Calu3 (cell line): ENCODE data around the gene TJAP1. TPM values are rescaled to one million over a fixed set of nuclear protein-coding genes. Genes with fewer than 3 reads are reported as not detected.
A peak's percentile ranks its signal among the peaks of the same experiment; 100 is the strongest.

Experiments
- BruUV-seq: library from RNA; stranded (reverse); fragments of 400-500 nt; replicated peaks from 2 replicates; lab custom pipeline; 2021; lab: Mats Ljungman, UMichigan
- CTCF ChIA-PET: fragments of 300-600 bp; sonication (Branson Sonifier 250); formaldehyde crosslinking; loops from one replicate; lab custom pipeline; 2022; ENCODE audit warnings: antibody characterized with exemption; lab: Charles Lee
- DNase-seq: peaks from one replicate; pipeline ENCODE4 v3.0.0; 2022
- H3K27ac Mint-ChIP-seq: one replicate; pipeline ENCODE4 v1.8.0; 2022; ENCODE audit warnings: mixed read lengths; ENCODE audit not compliant: unreplicated experiment
- H3K27me3 Mint-ChIP-seq: one replicate; pipeline ENCODE4 v1.8.0; 2022; ENCODE audit warnings: mixed read lengths; ENCODE audit not compliant: unreplicated experiment
- H3K36me3 Mint-ChIP-seq: one replicate; pipeline ENCODE4 v1.8.0; 2022; ENCODE audit warnings: mild to moderate bottlenecking, moderate library complexity, mixed read lengths; ENCODE audit not compliant: insufficient read depth, unreplicated experiment
- H3K4me1 Mint-ChIP-seq: one replicate; pipeline ENCODE4 v1.8.0; 2022; ENCODE audit warnings: mild to moderate bottlenecking, low read depth, mixed read lengths; ENCODE audit not compliant: unreplicated experiment
- H3K4me3 Mint-ChIP-seq: one replicate; pipeline ENCODE4 v1.8.0; 2022; ENCODE audit warnings: mild to moderate bottlenecking, low read depth, moderate library complexity, mixed read lengths; ENCODE audit not compliant: unreplicated experiment
- H3K9me3 Mint-ChIP-seq: one replicate; pipeline ENCODE4 v1.8.0; 2022; ENCODE audit warnings: low read depth, mixed read lengths; ENCODE audit not compliant: unreplicated experiment
- CTCF ChIP-seq: fragments of 200-600 bp; IDR thresholded peaks from one replicate; pipeline ENCODE4 v1.8.0; 2022; ENCODE audit warnings: antibody characterized with exemption; ENCODE audit not compliant: unreplicated experiment
- intact Hi-C: fragments of 100-400 bp; cut with micrococcal nuclease; formaldehyde crosslinking; loops from one replicate; pipeline ENCODE4 v1.10.0; 2022; ENCODE audit not compliant: unreplicated experiment
- total RNA-seq: library from RNA; stranded (reverse); gene quantifications from 2 replicates; pipeline ENCODE4 v1.2.3, GENCODE V29; 2022

TJAP1 gene
- total RNA-seq, 1 experiment from 2014 or later: 72.3 TPM

DNA sequence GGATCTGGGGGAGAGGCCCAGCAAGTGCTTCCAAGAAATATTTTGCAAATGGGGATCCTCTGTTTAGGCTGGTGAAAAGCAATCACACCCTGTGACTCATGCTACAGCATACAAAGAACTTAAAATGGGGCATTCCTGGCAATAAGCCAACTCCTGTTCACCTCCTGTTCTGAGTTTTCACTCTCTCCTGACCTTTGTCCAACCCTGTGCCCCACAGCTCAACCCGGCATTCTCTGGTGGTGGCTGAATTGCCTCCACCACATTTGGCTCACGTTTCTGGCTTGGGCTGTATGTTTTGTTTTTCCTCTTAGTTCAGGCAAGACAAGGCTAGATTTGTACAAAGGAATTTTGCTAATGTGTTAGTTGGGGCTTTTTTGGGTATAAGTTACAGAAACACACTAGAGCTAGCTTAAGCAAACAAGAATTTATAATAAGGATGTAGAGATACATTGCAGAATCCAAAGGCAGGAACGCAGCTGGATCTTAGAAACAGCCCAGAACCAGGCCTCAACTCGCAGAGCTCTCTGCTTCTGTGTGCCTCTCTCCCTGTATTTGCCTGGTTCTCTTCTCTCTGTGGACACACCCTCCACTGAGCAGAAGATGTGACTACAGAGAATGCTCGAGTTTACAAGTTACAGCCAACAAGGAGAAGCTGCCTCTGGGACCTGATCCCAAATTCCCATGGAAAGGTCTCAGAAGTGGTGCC, 40.6 kb upstream of the TJAP1 start:
- Mint-ChIP-seq H3K27ac (peak overlapping the region; percentile 81), H3K27me3 (no peaks in the 10 kb centered on the region), H3K36me3 (peaks cover 50% of the 10 kb centered on the region), H3K4me3 (peak overlapping the region; percentile 25), H3K9me3 (no peaks in the 10 kb centered on the region), H3K4me1 (peaks cover 34% of the 10 kb centered on the region)
- BruUV-seq: no TSS peak
- TF ChIP-seq CTCF: no peak
- DNase-seq: peak; percentile 89
- CTCF ChIA-PET: interaction anchor here (0.6 to 1.4 kb wide), 3 partner anchors 20 to 50 kb away, joined by 3 to 7 read pairs (median 3); no protein-coding TSS in a partner anchor
- intact Hi-C loops: loop anchor here (2.0 kb wide), 1 partner anchor 60 kb away; no protein-coding TSS in a partner anchor

DNA sequence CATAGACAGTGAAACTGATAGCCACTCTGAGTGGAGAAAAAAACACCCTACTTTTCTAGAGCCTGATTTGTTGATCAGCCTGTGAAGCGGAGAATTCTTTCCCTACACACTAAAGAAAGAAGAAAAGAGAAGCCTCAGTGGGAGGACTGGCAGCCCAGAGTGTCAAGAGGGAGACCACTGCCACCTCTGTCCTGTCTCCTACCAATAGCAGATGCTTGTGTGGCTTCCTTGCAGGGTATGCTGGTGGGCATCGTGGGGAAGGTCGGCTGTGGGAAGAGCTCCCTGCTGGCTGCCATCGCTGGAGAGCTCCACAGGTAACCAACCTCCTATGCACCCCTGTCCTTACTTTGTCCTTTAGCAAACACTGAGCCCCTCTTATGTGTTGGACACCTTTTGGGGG, 39.7 kb upstream of the TJAP1 start:
- no peaks in the 10 kb centered on the region for H3K9me3 Mint-ChIP-seq
- no TSS peak for BruUV-seq
- CTCF ChIA-PET: interaction anchor here (0.6 to 1.4 kb wide), 3 partner anchors 11 to 51 kb away, joined by 3 to 7 read pairs (median 4); no protein-coding TSS in a partner anchor
- intact Hi-C loops: loop anchor here (2.0 kb wide), 1 partner anchor 59 kb away; no protein-coding TSS in a partner anchor
- peaks cover 34% of the 10 kb centered on the region for H3K4me1 Mint-ChIP-seq
- no peak overlapping the region for H3K27ac Mint-ChIP-seq
- H3K27me3 Mint-ChIP-seq: no peaks in the 10 kb centered on the region
- no peak for TF ChIP-seq CTCF
- no peak overlapping the region for H3K4me3 Mint-ChIP-seq
- peaks cover 45% of the 10 kb centered on the region for H3K36me3 Mint-ChIP-seq
- DNase-seq: no peak

GRCh38 chr6:43442935-43443334, 34.4 kb upstream of the TJAP1 start:
- no peak overlapping the region for H3K4me3 Mint-ChIP-seq

GRCh38 chr6:43444036-43444435, 33.3 kb upstream of the TJAP1 start:
- no peak for TF ChIP-seq CTCF
- CTCF ChIA-PET: interaction anchor here (0.6 to 1.1 kb wide), 2 partner anchors 27 to 166 kb away, joined by 3 read pairs; no protein-coding TSS in a partner anchor
- no peaks in the 10 kb centered on the region for H3K9me3 Mint-ChIP-seq
- no peak overlapping the region for H3K4me3 Mint-ChIP-seq
- H3K27ac Mint-ChIP-seq: no peak overlapping the region
- H3K4me1 Mint-ChIP-seq: no peaks in the 10 kb centered on the region
- BruUV-seq: no TSS peak
- intact Hi-C loops: no loop called here
- H3K36me3 Mint-ChIP-seq: peaks cover 42% of the 10 kb centered on the region
- no peak for DNase-seq
- no peaks in the 10 kb centered on the region for H3K27me3 Mint-ChIP-seq

More at GRCh38 chr6:43442935-43443334, 34.4 kb upstream of the TJAP1 start:
- no peaks in the 10 kb centered on the region for H3K9me3 Mint-ChIP-seq
- BruUV-seq: no TSS peak
- no peaks in the 10 kb centered on the region for H3K27me3 Mint-ChIP-seq
- TF ChIP-seq CTCF: no peak
- no peaks in the 10 kb centered on the region for H3K4me1 Mint-ChIP-seq
- no peak overlapping the region for H3K27ac Mint-ChIP-seq
- peaks cover 44% of the 10 kb centered on the region for H3K36me3 Mint-ChIP-seq
- CTCF ChIA-PET: interaction anchor here (1.1 kb wide), 1 partner anchor 164 kb away, joined by 3 read pairs; no protein-coding TSS in a partner anchor
- intact Hi-C loops: no loop called here
- DNase-seq: no peak
